OCI-LY3 (cell line): Measurements from ENCODE around the gene FLYWCH2.

Experiments
- H2AFZ ChIP-seq: fragments of 200-600, 300-600 bp; shearing (Covaris generic); 2 replicates; pipeline ENCODE4 v1.6.0; 2014; ENCODE audit warnings: antibody characterized with exemption, low read depth, low read length
- H3K27ac ChIP-seq: fragments of 200-600, 300-600 bp; sonication (generic); 2 replicates; pipeline ENCODE4 v1.5.1; 2014; ENCODE audit warnings: mild to moderate bottlenecking, low read length, moderate library complexity, mixed read lengths
- H3K27me3 ChIP-seq: fragments of 200-600, 300-600 bp; sonication (generic); 2 replicates; pipeline ENCODE4 v1.6.1; 2014; ENCODE audit warnings: low read depth, low read length, mixed read lengths
- H3K36me3 ChIP-seq: fragments of 200-600, 300-600 bp; sonication (generic); replicated peaks from 2 replicates; pipeline ENCODE3; 2014; ENCODE audit warnings: low read depth, low read length, mixed read lengths
- H3K4me1 ChIP-seq: fragments of 300-600, 200-600 bp; sonication (generic); 2 replicates; pipeline ENCODE4 v1.6.1; 2014; ENCODE audit warnings: low read length, mixed read lengths
- H3K4me2 ChIP-seq: fragments of 200-600, 300-600 bp; sonication (generic); 2 replicates; pipeline ENCODE4 v1.6.1; 2014; ENCODE audit warnings: low read length, mixed read lengths
- H3K4me3 ChIP-seq: fragments of 300-600, 200-600 bp; sonication (generic); 2 replicates; pipeline ENCODE4 v1.5.1; 2014; ENCODE audit warnings: antibody characterized with exemption, mild to moderate bottlenecking, low read length, moderate library complexity
- H3K79me2 ChIP-seq: fragments of 300-600, 200-600 bp; shearing (Covaris generic); 2 replicates; pipeline ENCODE4 v1.6.1; 2014; ENCODE audit warnings: mild to moderate bottlenecking, low read length, mixed read lengths
- H3K9ac ChIP-seq: fragments of 300-600, 200-600 bp; shearing (Covaris generic); 2 replicates; pipeline ENCODE4 v1.6.0; 2014; ENCODE audit warnings: mild to moderate bottlenecking, low read length, moderate library complexity
- H3K9me3 ChIP-seq: fragments of 200-600, 300-600 bp; shearing (Covaris generic); 2 replicates; pipeline ENCODE4 v1.6.1; 2014; ENCODE audit warnings: low read length, mixed read lengths; ENCODE audit not compliant: insufficient read depth
- H4K20me1 ChIP-seq: fragments of 200-600, 300-600 bp; sonication (generic); 2 replicates; pipeline ENCODE4 v1.6.1; 2016; ENCODE audit warnings: low read length, mixed read lengths; ENCODE audit not compliant: insufficient read depth
- CTCF ChIP-seq: fragments of 200-600, 300-600 bp; sonication (generic); IDR thresholded peaks from 2 replicates; pipeline ENCODE4 v1.5.1; 2014; ENCODE audit warnings: antibody characterized with exemption, low read length, low read depth
- EZH2phosphoT487 ChIP-seq: fragments of 200-600 bp; shearing (Covaris generic); IDR thresholded peaks from 2 replicates; pipeline ENCODE4 v1.6.1; 2018; ENCODE audit warnings: antibody characterized with exemption, mixed run types, low read depth

Gene FLYWCH2

GRCh38 chr16:2852003-2852730 lies 30.8 kb upstream of the FLYWCH2 start:
- no peak overlapping the region for H3K27ac ChIP-seq
- H3K36me3 ChIP-seq: no peaks in the 10 kb centered on the region
- no peak overlapping the region for H3K9ac ChIP-seq

GRCh38 chr16:2852731-2853507 lies 30.1 kb upstream of the FLYWCH2 start:
- Histone ChIP-seq H2AFZ (no peak overlapping the region), H4K20me1 (no peaks in the 10 kb centered on the region), H3K9me3 (peaks cover 6% of the 10 kb centered on the region; the same call in 1 of the 2 replicates), H3K79me2 (no peaks in the 10 kb centered on the region), H3K27me3 (no peaks in the 10 kb centered on the region; the same call in 1 of the 2 replicates), H3K4me2 (no peak overlapping the region), H3K9ac (no peak overlapping the region), H3K4me3 (no peak overlapping the region), H3K4me1 (no peaks in the 10 kb centered on the region), H3K27ac (no peak overlapping the region), H3K36me3 (no peaks in the 10 kb centered on the region)
- no peak for TF ChIP-seq CTCF
- TF ChIP-seq EZH2phosphoT487: no peak

More at GRCh38 chr16:2852003-2852730, 30.8 kb upstream of the FLYWCH2 start:
- Histone ChIP-seq H4K20me1 (no peaks in the 10 kb centered on the region), H3K4me2 (no peak overlapping the region), H3K4me3 (no peak overlapping the region), H3K9me3 (peaks cover 6% of the 10 kb centered on the region; the same call in 1 of the 2 replicates), H2AFZ (no peak overlapping the region), H3K4me1 (no peaks in the 10 kb centered on the region), H3K79me2 (no peaks in the 10 kb centered on the region), H3K27me3 (no peaks in the 10 kb centered on the region; the same call in 1 of the 2 replicates)
- TF ChIP-seq CTCF: no peak
- TF ChIP-seq EZH2phosphoT487: no peak

GRCh38 chr16:2853531-2854073 lies 29.4 kb upstream of the FLYWCH2 start:
- Histone ChIP-seq H3K9ac (no peak overlapping the region), H3K36me3 (no peaks in the 10 kb centered on the region), H3K79me2 (no peaks in the 10 kb centered on the region), H3K4me1 (no peaks in the 10 kb centered on the region), H3K4me3 (no peak overlapping the region), H3K4me2 (no peak overlapping the region), H3K9me3 (peaks cover 6% of the 10 kb centered on the region; the same call in 1 of the 2 replicates), H3K27me3 (no peaks in the 10 kb centered on the region; the same call in 1 of the 2 replicates), H2AFZ (no peak overlapping the region), H4K20me1 (no peaks in the 10 kb centered on the region), H3K27ac (no peak overlapping the region)
- TF ChIP-seq EZH2phosphoT487: no peak
- TF ChIP-seq CTCF: no peak
